CD8-positive, alpha-beta memory T cell (primary cell): ENCODE data around the gene WWC1. TPM values are rescaled to one million over a fixed set of nuclear protein-coding genes. Genes with fewer than 3 reads are reported as not detected.

Experiments used
- CTCF ChIA-PET: fragments of 350-600 bp; sonication (Branson Sonifier 250); formaldehyde crosslinking; loops from one replicate; lab custom pipeline; 2021; ENCODE audit warnings: antibody characterized with exemption; lab: Charles Lee
- POLR2A ChIA-PET: fragments of 350-600 bp; sonication (Branson Sonifier 250); formaldehyde crosslinking; loops from one replicate; lab custom pipeline; 2021; ENCODE audit warnings: antibody characterized with exemption; lab: Charles Lee
- DNase-seq, 5 donors: peaks; one replicate each; pipeline versions ENCODE4 v3.0.0 to v3.0.0-alpha.2; 2020 to 2022; ENCODE audit warnings: mixed read lengths in 1 of 5
- H3K27ac ChIP-seq: one replicate; pipeline ENCODE4 v1.7.0; 2013; ENCODE audit warnings: low read depth, mild to moderate bottlenecking, low read length, moderate library complexity
- H3K27me3 ChIP-seq: 2 replicates; pipeline ENCODE4 v1.7.0; 2013; ENCODE audit warnings: low read length, mild to moderate bottlenecking; ENCODE audit not compliant: insufficient read depth, poor library complexity, severe bottlenecking
- H3K36me3 ChIP-seq: 2 replicates; pipeline ENCODE4 v1.7.0; 2013; ENCODE audit warnings: mild to moderate bottlenecking, low read length, moderate library complexity; ENCODE audit not compliant: insufficient read depth
- H3K4me1 ChIP-seq: 2 replicates; pipeline ENCODE4 v1.7.0; 2013; ENCODE audit warnings: mild to moderate bottlenecking, low read length, moderate library complexity; ENCODE audit not compliant: insufficient read depth
- H3K4me3 ChIP-seq: 2 replicates; pipeline ENCODE4 v1.7.0; 2013; ENCODE audit warnings: mild to moderate bottlenecking, low read length
- H3K9me3 ChIP-seq: 2 replicates; pipeline ENCODE4 v1.7.0; 2013; ENCODE audit warnings: mild to moderate bottlenecking, low read length
- H3K27ac Mint-ChIP-seq, 8 donors: one replicate each; pipeline ENCODE4 v1.8.0; 2020 to 2021; ENCODE audit warnings: mixed read lengths in 8 of 8, mild to moderate bottlenecking in 6 of 8, inconsistent platforms in 3 of 8, moderate library complexity in 3 of 8
- H3K27me3 Mint-ChIP-seq, 2 donors: one replicate each; pipeline ENCODE4 v1.8.0; 2020 to 2021; ENCODE audit warnings: mixed read lengths in 2 of 2, mild to moderate bottlenecking in 1 of 2, moderate library complexity in 1 of 2
- H3K36me3 Mint-ChIP-seq, 3 donors: one replicate each; pipeline ENCODE4 v1.8.0; 2020 to 2021; ENCODE audit warnings: mixed read lengths in 3 of 3, inconsistent platforms in 1 of 3, mild to moderate bottlenecking in 1 of 3
- H3K4me1 Mint-ChIP-seq, 3 donors: one replicate each; pipeline ENCODE4 v1.8.0; 2020 to 2021; ENCODE audit warnings: mixed read lengths in 3 of 3, inconsistent platforms in 1 of 3, mild to moderate bottlenecking in 1 of 3
- H3K4me3 Mint-ChIP-seq, 7 donors: one replicate each; pipeline ENCODE4 v1.8.0; 2020 to 2021; ENCODE audit warnings: mixed read lengths in 7 of 7, mild to moderate bottlenecking in 6 of 7, moderate library complexity in 4 of 7, inconsistent platforms in 2 of 7
- H3K9me3 Mint-ChIP-seq, 5 donors: one replicate each; pipeline ENCODE4 v1.8.0; 2020 to 2022; ENCODE audit warnings: mixed read lengths in 5 of 5, mild to moderate bottlenecking in 3 of 5, moderate library complexity in 2 of 5, inconsistent platforms in 1 of 5
- polyA plus RNA-seq: library from polyadenylated mRNA; unstranded; fragments of 300-500 nt; fragmentation: Illumina TruSeq; gene quantifications from one replicate; pipeline ENCODE4 v1.2.3, GENCODE V29; 2021
- total RNA-seq, 2 experiments: library from RNA; stranded (reverse); gene quantifications; one replicate each; pipeline ENCODE4 v1.2.3, GENCODE V29; 2021

The WWC1 gene
- total and polyA plus RNA-seq, 3 experiments from 2014 or later: 0.52 to 1.8 (median 0.77) TPM

DNA sequence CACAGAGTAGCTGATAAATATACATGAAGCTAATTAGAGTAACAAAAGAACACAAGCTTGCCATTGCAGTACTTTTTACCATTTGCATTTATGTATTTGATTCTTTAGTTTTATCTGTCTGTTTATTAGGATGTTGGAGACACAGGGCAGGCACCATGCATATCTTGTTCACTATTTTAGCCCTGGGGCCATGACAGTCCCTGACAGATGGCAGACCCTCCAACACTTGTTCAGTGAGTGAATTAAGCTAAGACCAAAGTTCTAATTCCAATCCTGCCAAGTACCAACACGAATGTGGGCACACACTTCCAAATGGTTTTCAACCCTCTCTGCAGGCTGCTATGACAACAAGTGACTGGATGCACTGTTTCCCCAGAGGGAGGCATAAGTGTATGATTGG is 182.9 kb downstream of the WWC1 start:
- POLR2A ChIA-PET: no interaction called here
- H3K4me3 Mint-ChIP-seq: no peak overlapping the region

DNA sequence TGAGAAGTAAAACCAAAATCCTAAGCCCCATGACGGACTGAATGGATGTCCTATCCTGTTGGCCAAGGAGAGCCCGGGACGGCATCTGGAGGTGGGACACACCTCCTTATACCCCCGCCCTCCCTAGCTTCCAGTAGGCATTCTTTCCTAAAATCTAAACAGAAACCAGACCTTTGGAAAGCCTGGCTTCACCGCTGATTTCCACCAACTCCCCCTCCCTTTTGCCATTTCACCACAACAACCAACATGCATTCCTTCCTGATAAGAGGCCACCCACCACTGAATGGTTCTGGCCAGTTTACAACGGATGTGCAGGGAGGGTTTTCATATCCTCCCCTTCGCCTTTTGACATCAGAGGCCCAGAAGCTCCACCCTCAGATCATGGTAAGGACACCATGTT is 185.6 kb downstream of the WWC1 start:
- Histone ChIP-seq H3K9me3 (no peaks in the 10 kb centered on the region), H3K27ac (no peak overlapping the region), H3K4me1 (no peaks in the 10 kb centered on the region), H3K27me3 (no peaks in the 10 kb centered on the region), H3K4me3 (no peak overlapping the region), H3K36me3 (no peaks in the 10 kb centered on the region)
- DNase-seq: no peak
- ChIA-PET POLR2A (no interaction called here), CTCF (no interaction called here)
- no peaks in the 10 kb centered on the region for H3K36me3 Mint-ChIP-seq
- peaks cover 2 to 11% (median 11%) of the 10 kb centered on the region in 3 donors for H3K4me1 Mint-ChIP-seq
- peaks cover 3% of the 10 kb centered on the region in 2 donors for H3K27me3 Mint-ChIP-seq
- no peak overlapping the region for H3K27ac Mint-ChIP-seq
- H3K4me3 Mint-ChIP-seq: no peak overlapping the region
- H3K9me3 Mint-ChIP-seq: no peaks in the 10 kb centered on the region

More for the DNA sequence above, 182.9 kb downstream of the WWC1 start:
- H3K9me3 ChIP-seq: no peaks in the 10 kb centered on the region
- Mint-ChIP-seq H3K9me3 (no peaks in the 10 kb centered on the region), H3K4me1 (no peaks in the 10 kb centered on the region), H3K27ac (no peak overlapping the region), H3K36me3 (no peaks in the 10 kb centered on the region), H3K27me3 (peaks cover 3 to 6% of the 10 kb centered on the region in 2 donors)
- no peak overlapping the region for H3K4me3 ChIP-seq
- no peaks in the 10 kb centered on the region for H3K27me3 ChIP-seq
- H3K4me1 ChIP-seq: no peaks in the 10 kb centered on the region
- H3K27ac ChIP-seq: no peak overlapping the region
- no peaks in the 10 kb centered on the region for H3K36me3 ChIP-seq
- CTCF ChIA-PET: no interaction called here
- DNase-seq: no peak

DNA sequence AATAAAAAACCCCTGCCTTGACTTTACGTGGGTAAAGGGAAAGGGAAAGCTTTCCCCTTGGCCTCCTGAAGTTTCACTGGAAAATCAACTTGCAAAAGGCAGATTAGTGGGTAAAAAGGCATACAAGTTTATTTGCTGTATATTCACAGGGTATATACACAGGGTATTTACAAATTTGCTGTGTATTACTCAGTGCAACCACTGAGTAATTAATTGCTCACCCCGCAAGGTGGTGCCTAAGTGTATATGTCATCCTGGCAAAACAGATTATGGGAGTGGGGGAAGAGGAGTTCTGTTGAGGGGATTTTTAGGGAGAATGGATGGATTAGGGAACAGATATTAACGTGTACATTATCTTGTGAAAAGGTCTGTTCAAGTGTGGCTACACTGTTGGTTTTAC is 187.7 kb downstream of the WWC1 start:
- Mint-ChIP-seq H3K4me3 (no peak overlapping the region), H3K36me3 (no peaks in the 10 kb centered on the region), H3K27ac (no peak overlapping the region), H3K4me1 (peaks cover 2 to 14% (median 14%) of the 10 kb centered on the region in 3 donors), H3K9me3 (no peaks in the 10 kb centered on the region), H3K27me3 (peaks cover 3 to 6% of the 10 kb centered on the region in 2 donors)
- Histone ChIP-seq H3K4me3 (no peak overlapping the region), H3K4me1 (no peaks in the 10 kb centered on the region), H3K27ac (no peak overlapping the region), H3K27me3 (no peaks in the 10 kb centered on the region), H3K9me3 (no peaks in the 10 kb centered on the region), H3K36me3 (no peaks in the 10 kb centered on the region)
- ChIA-PET POLR2A (no interaction called here), CTCF (no interaction called here)
- DNase-seq: no peak

DNA sequence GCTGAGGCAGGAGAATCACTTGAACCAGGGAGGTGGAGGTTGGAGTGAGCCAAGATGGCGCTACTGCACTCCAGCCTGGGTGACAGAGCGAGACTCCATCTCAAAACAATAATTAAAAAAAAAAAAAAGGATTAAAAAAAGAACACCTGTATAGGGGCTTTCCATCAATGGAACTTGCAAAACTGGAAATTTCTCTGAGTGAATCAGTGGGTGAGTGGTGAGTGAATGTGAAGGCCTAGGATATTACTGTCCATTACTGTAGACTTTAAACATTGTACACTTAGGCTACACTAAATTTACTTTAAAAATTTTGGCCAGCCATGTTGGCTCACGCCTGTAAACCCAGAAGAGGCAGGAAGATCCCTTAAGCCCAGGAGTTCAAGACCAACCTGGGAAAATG is 189.2 kb downstream of the WWC1 start:
- H3K9me3 ChIP-seq: no peaks in the 10 kb centered on the region
- POLR2A ChIA-PET: no interaction called here
- no peaks in the 10 kb centered on the region for H3K36me3 ChIP-seq
- CTCF ChIA-PET: no interaction called here
- H3K4me1 ChIP-seq: peaks cover under 1% of the 10 kb centered on the region
- DNase-seq: no peak
- H3K27ac Mint-ChIP-seq: no peak overlapping the region
- no peak overlapping the region for H3K27ac ChIP-seq
- no peaks in the 10 kb centered on the region for H3K9me3 Mint-ChIP-seq
- H3K36me3 Mint-ChIP-seq: no peaks in the 10 kb centered on the region
- H3K4me3 ChIP-seq: no peak overlapping the region
- peaks cover 7 to 22% (median 21%) of the 10 kb centered on the region in 3 donors for H3K4me1 Mint-ChIP-seq
- peaks cover 3 to 6% of the 10 kb centered on the region in 2 donors for H3K27me3 Mint-ChIP-seq
- H3K27me3 ChIP-seq: no peaks in the 10 kb centered on the region
- no peak overlapping the region for H3K4me3 Mint-ChIP-seq

DNA sequence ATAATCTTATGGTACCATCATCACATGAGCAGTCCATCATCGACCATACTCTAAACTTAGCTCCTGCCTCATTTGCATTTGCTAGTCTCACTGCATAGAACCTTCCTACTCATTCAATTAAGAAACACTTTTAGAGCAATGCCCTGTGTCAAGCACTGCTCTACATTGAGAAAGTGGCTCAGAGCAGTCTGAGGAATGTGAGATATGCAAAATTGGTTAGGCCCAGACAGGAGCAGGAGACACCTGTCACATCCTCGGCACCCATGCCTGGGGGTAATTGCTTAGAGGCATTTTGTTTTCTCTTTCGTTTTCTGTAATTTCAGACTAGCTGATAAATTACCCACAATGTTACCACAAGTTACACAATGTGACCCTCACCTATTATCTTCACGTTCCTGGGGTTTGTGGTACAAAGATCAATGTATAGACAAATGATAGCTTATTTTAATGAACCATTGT is 189.9 kb downstream of the WWC1 start:
- H3K36me3 Mint-ChIP-seq: peaks cover 0 to 5% (median 0%) of the 10 kb centered on the region in 3 donors
- no peak overlapping the region for H3K27ac ChIP-seq
- no peaks in the 10 kb centered on the region for H3K27me3 ChIP-seq
- POLR2A ChIA-PET: interaction anchor here (0.5 kb wide), 1 partner anchor 8 kb away, joined by 8 read pairs; no protein-coding TSS in a partner anchor
- CTCF ChIA-PET: no interaction called here
- H3K27ac Mint-ChIP-seq: peak overlapping the region in 6 of 8 donors; percentile 15 to 74 (median 32)
- H3K4me1 Mint-ChIP-seq: peaks cover 14 to 29% (median 29%) of the 10 kb centered on the region in 3 donors
- H3K4me3 Mint-ChIP-seq: peak overlapping the region in 6 of 7 donors; percentile 2 to 67 (median 29)
- H3K4me1 ChIP-seq: peaks cover 5% of the 10 kb centered on the region
- no peaks in the 10 kb centered on the region for H3K36me3 ChIP-seq
- no peaks in the 10 kb centered on the region for H3K9me3 ChIP-seq
- DNase-seq: no peak
- no peaks in the 10 kb centered on the region for H3K9me3 Mint-ChIP-seq
- no peak overlapping the region for H3K4me3 ChIP-seq
- peaks cover 3 to 6% of the 10 kb centered on the region in 2 donors for H3K27me3 Mint-ChIP-seq

DNA sequence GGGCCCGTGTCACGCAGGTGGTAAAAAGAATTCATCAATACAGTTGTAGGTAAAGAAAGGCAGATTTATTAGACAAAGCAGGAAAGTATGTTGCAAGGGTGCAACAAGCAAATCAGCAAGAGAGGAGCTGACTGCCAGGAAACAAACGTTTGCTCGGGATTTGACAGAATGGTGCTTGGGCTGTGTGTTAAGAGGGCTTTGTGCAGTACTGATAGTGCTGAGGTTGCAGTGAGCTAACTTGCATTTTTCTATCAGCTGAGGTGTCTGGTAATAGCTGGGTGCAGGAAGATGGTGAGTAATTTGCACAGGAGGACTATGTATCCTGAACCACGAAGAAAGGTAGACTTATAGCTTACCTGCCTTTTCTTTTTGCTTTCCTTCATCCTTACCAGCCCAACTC is 190.9 kb downstream of the WWC1 start:
- H3K27me3 ChIP-seq: no peaks in the 10 kb centered on the region
- H3K9me3 Mint-ChIP-seq: no peaks in the 10 kb centered on the region
- peaks cover 0 to 13% (median 0%) of the 10 kb centered on the region in 3 donors for H3K36me3 Mint-ChIP-seq
- H3K27ac ChIP-seq: no peak overlapping the region
- H3K27ac Mint-ChIP-seq: no peak overlapping the region
- ChIA-PET CTCF (no interaction called here), POLR2A (no interaction called here)
- H3K36me3 ChIP-seq: no peaks in the 10 kb centered on the region
- H3K9me3 ChIP-seq: no peaks in the 10 kb centered on the region
- H3K4me3 ChIP-seq: no peak overlapping the region
- peaks cover 22 to 39% (median 39%) of the 10 kb centered on the region in 3 donors for H3K4me1 Mint-ChIP-seq
- H3K27me3 Mint-ChIP-seq: peaks cover 3 to 6% of the 10 kb centered on the region in 2 donors
- H3K4me3 Mint-ChIP-seq: peak overlapping the region in 3 of 7 donors; percentile 26 to 67 (median 27)
- H3K4me1 ChIP-seq: peaks cover 7% of the 10 kb centered on the region
- no peak for DNase-seq

DNA sequence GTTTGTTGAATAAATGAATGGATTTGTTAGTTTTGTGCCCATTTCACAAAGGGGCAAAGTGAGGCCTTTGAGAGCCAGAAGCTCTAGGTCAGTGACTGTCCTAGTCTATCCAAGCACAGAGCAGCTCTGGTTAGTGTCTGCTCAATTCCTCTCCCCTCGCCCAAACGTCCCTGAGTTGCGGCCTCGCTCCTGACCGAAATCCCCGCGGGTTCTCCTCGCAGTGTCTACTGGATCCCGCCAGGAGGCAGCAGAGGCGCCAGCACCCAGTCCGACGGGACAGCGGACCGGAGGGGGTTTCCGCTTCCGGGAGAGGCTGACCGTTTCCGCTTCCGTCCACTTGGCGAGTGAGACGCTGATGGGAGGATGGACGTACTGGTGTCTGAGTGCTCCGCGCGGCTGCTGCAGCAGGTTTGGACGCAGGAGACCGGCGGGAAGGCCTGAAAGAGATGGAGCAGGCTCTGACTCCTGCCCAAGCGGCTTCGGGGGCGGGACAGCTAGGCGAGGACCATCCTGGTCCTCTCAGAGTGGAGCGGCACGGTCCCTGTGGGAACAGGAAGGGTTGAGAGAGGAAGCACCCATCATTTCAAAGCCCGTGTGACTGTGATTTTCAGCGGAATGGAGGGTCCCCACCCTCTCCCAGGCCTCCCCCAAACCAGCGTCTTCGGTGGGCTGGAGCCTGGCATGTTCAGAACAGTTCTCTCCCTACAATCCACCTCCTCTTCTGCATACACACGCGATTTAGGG is 194.9 kb downstream of the WWC1 start, which contains the start of gene RARS1:
TSS of gene RARS1 (plus strand) at position 336 of the 744 bp plus-strand sequence. CDS start at position 364, 28 bp downstream.
- peaks cover 11% of the 10 kb centered on the region for H3K4me1 ChIP-seq
- peaks cover 35 to 61% (median 58%) of the 10 kb centered on the region in 3 donors for H3K4me1 Mint-ChIP-seq
- peaks cover 0 to 42% (median 11%) of the 10 kb centered on the region in 3 donors for H3K36me3 Mint-ChIP-seq
- ChIA-PET CTCF (interaction anchor here (0.9 to 1.7 kb wide), 2 partner anchors 11 to 33 kb away, joined by 3 read pairs; no protein-coding TSS in a partner anchor), POLR2A (no interaction called here)
- H3K4me3 ChIP-seq: peak within 1 kb of the TSS; percentile 94
- H3K9me3 ChIP-seq: no peaks in the 10 kb centered on the region
- H3K9me3 Mint-ChIP-seq: no peaks in the 10 kb centered on the region
- peaks cover 0 to 3% of the 10 kb centered on the region in 2 donors for H3K27me3 Mint-ChIP-seq
- H3K27me3 ChIP-seq: no peaks in the 10 kb centered on the region
- H3K27ac Mint-ChIP-seq: peak within 1 kb of the TSS; percentile 89 to 98 (median 97)
- H3K4me3 Mint-ChIP-seq: peak within 1 kb of the TSS; percentile 96 to 100 (median 100)
- H3K27ac ChIP-seq: peak within 1 kb of the TSS; percentile 82
- peak; percentile 77 to 89 (median 85) for DNase-seq
- H3K36me3 ChIP-seq: peaks cover 19% of the 10 kb centered on the region

DNA sequence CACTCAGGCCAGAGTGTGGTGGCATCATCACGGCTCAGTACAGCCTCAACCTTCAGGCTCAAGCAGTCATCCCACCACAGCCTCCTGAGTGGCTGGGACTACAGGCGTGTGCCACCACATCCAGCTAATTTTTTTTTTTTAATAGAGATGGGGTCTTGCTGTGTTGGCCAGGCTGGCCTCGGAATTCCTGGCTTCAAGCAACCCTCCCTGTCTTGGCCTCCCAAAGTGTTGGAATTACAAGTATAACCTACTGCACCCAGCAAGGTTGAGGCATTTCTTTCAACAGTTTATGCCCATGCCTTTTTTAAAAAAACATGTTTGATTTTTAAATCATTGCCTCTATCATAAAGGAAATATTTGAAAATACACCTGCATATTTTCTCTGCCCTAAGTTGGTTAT is 197.6 kb downstream of the WWC1 start:
- peaks cover 32% of the 10 kb centered on the region for H3K36me3 ChIP-seq
- peaks cover 39 to 60% (median 50%) of the 10 kb centered on the region in 3 donors for H3K4me1 Mint-ChIP-seq

More for the DNA sequence above, 197.6 kb downstream of the WWC1 start:
- Histone ChIP-seq H3K9me3 (no peaks in the 10 kb centered on the region), H3K4me3 (no peak overlapping the region), H3K4me1 (peaks cover 11% of the 10 kb centered on the region), H3K27ac (no peak overlapping the region), H3K27me3 (no peaks in the 10 kb centered on the region)
- Mint-ChIP-seq H3K4me3 (peak overlapping the region in 1 of 7 donors; percentile 84), H3K9me3 (no peaks in the 10 kb centered on the region), H3K27me3 (no peaks in the 10 kb centered on the region), H3K27ac (peak overlapping the region in 3 of 8 donors; percentile 0 to 64 (median 50)), H3K36me3 (peaks cover 0 to 69% (median 22%) of the 10 kb centered on the region in 3 donors)
- ChIA-PET POLR2A (interaction anchor here (0.7 kb wide), 1 partner anchor 8 kb away, joined by 8 read pairs; no protein-coding TSS in a partner anchor), CTCF (no interaction called here)
- DNase-seq: no peak
